Measurements from ENCODE around the gene HNF4A.

HNF4A gene

DNA sequence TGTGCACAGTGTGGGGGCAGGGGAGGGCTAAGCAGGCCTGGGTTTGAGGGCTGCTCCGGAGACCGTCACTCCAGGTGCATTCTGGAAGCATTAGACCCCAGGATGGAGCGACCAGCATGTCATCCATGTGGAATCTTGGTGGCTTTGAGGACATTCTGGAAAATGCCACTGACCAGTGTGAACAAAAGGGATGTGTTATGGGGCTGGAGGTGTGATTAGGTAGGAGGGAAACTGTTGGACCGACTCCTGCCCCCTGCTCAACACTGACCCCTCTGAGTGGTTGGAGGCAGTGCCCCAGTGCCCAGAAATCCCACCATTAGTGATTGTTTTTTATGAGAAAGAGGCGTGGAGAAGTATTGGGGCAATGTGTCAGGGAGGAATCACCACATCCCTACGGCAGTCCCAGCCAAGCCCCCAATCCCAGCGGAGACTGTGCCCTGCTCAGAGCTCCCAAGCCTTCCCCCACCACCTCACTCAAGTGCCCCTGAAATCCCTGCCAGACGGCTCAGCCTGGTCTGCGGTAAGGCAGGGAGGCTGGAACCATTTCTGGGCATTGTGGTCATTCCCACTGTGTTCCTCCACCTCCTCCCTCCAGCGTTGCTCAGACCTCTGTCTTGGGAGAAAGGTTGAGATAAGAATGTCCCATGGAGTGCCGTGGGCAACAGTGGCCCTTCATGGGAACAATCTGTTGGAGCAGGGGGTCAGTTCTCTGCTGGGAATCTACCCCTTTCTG lies 76.2 kb downstream of the HNF4A start:
- DNase-seq (ENCODE audit: low read depth) = no peak
- no peak overlapping the region for H3K4me3 ChIP-seq (ENCODE audit: low read length)
- TF ChIP-seq, protein P1, sequence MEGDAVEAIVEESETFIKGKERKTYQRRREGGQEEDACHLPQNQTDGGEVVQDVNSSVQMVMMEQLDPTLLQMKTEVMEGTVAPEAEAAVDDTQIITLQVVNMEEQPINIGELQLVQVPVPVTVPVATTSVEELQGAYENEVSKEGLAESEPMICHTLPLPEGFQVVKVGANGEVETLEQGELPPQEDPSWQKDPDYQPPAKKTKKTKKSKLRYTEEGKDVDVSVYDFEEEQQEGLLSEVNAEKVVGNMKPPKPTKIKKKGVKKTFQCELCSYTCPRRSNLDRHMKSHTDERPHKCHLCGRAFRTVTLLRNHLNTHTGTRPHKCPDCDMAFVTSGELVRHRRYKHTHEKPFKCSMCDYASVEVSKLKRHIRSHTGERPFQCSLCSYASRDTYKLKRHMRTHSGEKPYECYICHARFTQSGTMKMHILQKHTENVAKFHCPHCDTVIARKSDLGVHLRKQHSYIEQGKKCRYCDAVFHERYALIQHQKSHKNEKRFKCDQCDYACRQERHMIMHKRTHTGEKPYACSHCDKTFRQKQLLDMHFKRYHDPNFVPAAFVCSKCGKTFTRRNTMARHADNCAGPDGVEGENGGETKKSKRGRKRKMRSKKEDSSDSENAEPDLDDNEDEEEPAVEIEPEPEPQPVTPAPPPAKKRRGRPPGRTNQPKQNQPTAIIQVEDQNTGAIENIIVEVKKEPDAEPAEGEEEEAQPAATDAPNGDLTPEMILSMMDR (conservative IDR thresholded peaks at IDR 0.05; ENCODE audit: low read length) = no peak

- TF ChIP-seq, protein P1 (conservative IDR thresholded peaks at IDR 0.05; ENCODE audit: low read length) = no peak
- H3K4me3 ChIP-seq (ENCODE audit: low read length) = no peak overlapping the region
- no peak for DNase-seq (ENCODE audit: low read depth)
Observed at GRCh38 chr20:44432618-44433577, 77.4 kb downstream of the HNF4A start.

DNA sequence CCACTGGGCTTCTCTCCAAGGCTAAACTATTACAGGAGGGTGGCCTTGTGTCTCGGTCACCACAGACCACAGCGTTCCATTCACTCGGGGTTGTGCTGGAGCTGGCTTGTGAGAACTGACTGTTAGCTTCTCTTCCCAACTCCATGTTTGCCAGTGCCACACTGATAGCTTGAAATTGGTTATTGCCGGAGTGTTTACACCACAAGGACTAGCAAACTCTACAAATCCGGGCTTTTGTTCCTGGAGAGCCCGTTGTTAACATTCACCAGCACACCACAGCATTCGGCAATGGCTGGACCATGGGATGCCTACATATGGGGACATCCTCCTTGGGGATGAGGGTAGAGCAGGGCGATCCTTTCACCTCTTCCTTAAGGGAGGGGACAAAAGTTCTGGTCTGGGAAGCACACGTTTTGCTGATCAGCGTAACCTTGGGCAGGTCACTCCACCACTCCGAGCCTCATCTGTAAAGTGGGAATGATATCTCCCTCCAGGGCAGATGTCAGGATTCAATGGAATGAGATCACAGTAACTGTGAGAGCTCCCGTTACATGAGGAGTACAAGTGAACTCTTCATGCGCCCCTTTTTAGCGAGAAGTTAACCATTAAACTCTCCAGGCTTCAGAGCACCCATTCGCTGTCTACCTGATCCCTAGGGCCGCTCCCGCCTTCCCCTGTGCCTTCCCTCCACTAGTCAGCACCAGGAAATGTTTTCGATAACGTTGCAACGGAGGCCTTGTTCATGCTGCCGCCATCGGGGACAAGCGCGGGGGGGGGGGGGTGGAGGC lies 78.4 kb downstream of the HNF4A start:
- TF ChIP-seq, protein P1 (conservative IDR thresholded peaks at IDR 0.05; ENCODE audit: low read length) = no peak
- H3K4me3 ChIP-seq (ENCODE audit: low read length) = no peak overlapping the region
- DNase-seq (ENCODE audit: low read depth) = no peak

DNA sequence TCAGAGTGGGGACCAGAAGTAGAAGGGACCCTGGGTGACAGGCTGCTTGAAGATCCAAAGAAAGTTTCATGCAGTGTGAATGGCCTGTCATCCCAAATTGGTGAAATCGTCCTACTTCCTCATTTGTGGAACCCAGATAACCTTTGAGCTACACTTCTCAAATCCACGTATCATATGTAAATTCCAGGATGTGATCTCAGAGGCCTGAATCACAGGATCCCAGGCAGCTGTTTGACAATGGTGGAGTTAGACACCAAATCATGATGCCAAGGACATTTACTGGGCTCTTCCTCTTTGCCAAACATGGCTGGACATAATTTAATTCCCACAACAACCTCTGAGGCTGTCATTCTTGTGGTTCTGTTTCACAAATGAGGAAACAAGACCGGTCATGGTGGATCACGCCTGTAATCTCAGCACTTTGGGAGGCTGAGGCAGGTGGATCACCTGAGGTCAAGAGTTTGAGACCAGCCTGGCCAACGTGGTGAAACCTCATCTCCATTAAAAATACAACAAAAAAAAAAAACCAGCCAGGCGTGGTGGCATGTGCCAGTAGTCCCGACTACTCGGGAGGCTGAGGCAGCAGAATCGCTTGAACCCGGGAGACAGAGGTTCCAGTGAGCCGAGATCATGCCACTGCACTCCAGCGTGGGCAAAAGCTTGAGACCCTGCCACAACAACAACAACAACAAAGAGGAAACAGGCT lies 80.3 kb downstream of the HNF4A start:
- no peak overlapping the region for H3K4me3 ChIP-seq (ENCODE audit: low read length)
- TF ChIP-seq, protein P1 (conservative IDR thresholded peaks at IDR 0.05; ENCODE audit: low read length) = no peak
- no peak for DNase-seq (ENCODE audit: low read depth)

DNA sequence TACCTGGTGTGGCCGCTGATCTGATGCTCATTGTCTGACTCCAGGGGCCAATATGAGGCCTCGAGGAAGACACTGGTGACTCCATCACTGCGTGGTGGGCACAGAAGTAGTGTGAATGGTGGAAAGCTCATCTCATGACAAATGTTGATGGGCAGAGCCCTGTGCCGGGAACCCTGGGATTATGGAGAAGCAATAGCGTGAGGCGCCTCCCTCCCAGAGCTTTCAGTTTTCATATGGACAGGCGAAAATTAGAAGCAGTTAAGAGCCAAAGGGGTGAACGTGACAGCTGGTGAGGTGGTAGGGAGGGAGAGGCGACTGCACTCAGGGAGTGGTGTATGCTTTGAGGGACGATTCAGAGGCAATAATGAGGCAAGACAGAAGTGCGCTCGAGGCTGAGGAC lies 80.9 kb downstream of the HNF4A start:
- no peak for DNase-seq (ENCODE audit: low read depth)
- H3K4me3 ChIP-seq (ENCODE audit: low read length) = no peak overlapping the region
- TF ChIP-seq, protein P1 (conservative IDR thresholded peaks at IDR 0.05; ENCODE audit: low read length) = no peak

- no peak for DNase-seq (ENCODE audit: low read depth)
- no peak overlapping the region for H3K4me3 ChIP-seq (ENCODE audit: low read length)
- TF ChIP-seq, protein P1 (conservative IDR thresholded peaks at IDR 0.05; ENCODE audit: low read length) = no peak
Observed at GRCh38 chr20:44437497-44437896, 82.0 kb downstream of the HNF4A start.
